ENCODE data around the gene DTWD2. TPM values are rescaled to one million over a fixed set of nuclear protein-coding genes. Genes with fewer than 3 reads are reported as not detected.
"Not testable (repeated sequence)": the region's sequence is repeated elsewhere in the genome, so short reads cannot be mapped to it uniquely, and the experiment has no call there.

Gene DTWD2
- total RNA-seq, 1 experiment from 2014 or later, result 12.3 TPM

DNA sequence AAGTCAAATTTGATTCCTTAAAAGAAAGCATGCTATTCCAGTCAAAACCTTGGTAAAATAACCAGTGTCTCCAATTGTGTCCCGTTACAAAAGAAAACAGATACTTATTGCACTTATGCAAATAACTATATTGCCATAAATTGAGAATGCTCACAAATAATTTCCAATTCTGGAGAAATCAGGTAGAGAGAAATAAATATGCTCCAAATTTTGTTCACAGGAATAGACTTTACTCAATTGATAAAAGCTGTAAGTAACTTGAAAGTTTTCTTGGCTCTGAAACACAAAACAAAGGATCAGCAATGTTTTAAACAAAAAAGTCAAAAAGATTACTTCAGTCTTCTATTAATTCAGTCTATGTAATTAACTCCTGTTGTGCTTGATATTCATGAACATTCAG, 7.8 kb upstream of the DTWD2 start:
- TF ChIP-seq, protein P1, sequence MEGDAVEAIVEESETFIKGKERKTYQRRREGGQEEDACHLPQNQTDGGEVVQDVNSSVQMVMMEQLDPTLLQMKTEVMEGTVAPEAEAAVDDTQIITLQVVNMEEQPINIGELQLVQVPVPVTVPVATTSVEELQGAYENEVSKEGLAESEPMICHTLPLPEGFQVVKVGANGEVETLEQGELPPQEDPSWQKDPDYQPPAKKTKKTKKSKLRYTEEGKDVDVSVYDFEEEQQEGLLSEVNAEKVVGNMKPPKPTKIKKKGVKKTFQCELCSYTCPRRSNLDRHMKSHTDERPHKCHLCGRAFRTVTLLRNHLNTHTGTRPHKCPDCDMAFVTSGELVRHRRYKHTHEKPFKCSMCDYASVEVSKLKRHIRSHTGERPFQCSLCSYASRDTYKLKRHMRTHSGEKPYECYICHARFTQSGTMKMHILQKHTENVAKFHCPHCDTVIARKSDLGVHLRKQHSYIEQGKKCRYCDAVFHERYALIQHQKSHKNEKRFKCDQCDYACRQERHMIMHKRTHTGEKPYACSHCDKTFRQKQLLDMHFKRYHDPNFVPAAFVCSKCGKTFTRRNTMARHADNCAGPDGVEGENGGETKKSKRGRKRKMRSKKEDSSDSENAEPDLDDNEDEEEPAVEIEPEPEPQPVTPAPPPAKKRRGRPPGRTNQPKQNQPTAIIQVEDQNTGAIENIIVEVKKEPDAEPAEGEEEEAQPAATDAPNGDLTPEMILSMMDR (IDR thresholded peaks at IDR 0.05; ENCODE audit: unreplicated experiment), result no peak
- no peaks in the 10 kb centered on the region for H3K9me3 Mint-ChIP-seq (ENCODE audit: low read depth, unreplicated experiment)
- intact Hi-C loops (cut with micrococcal nuclease; ENCODE audit: unreplicated experiment), result no loop called here
- H3K4me3 Mint-ChIP-seq (ENCODE audit: low read depth, unreplicated experiment), result no peak overlapping the region
- H3K27me3 Mint-ChIP-seq (ENCODE audit: unreplicated experiment), result no peaks in the 10 kb centered on the region
- H3K36me3 Mint-ChIP-seq (ENCODE audit: insufficient read depth, unreplicated experiment), result no peaks in the 10 kb centered on the region
- H3K27ac Mint-ChIP-seq (ENCODE audit: unreplicated experiment), result no peak overlapping the region
- peaks cover 6% of the 10 kb centered on the region for H3K4me1 Mint-ChIP-seq (ENCODE audit: low read depth, unreplicated experiment)
- CTCF ChIA-PET, result interaction anchor here (0.6 to 1.6 kb wide), 2 partner anchors 9 to 372 kb away, joined by 3 read pairs; no protein-coding TSS in a partner anchor
- no peak for DNase-seq
- no TSS peak for BruUV-seq (replicated peaks)

DNA sequence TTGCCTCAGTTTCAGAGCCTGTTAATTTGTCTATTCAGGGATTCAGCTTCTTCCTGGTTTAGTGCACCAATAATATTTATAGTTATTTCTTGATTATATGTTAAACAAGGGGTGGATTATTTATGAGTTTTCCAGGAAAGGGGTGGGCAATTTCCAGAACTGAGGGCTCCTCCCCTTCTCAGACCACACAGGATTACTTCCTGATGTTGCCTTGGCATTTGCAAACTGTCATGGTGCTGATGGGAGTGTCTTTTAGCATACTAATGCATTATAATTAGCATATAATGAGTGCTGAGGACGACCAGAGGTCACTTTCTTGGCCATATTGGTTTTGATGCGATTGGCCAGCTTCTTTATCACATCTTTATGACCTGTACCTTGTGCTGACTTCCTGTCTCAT, 6.2 kb upstream of the DTWD2 start:
- Mint-ChIP-seq H3K9me3 (ENCODE audit: low read depth, unreplicated experiment) (no peaks in the 10 kb centered on the region), H3K4me1 (ENCODE audit: low read depth, unreplicated experiment) (peaks cover 12% of the 10 kb centered on the region), H3K36me3 (ENCODE audit: insufficient read depth, unreplicated experiment) (no peaks in the 10 kb centered on the region), H3K27me3 (ENCODE audit: unreplicated experiment) (no peaks in the 10 kb centered on the region), H3K4me3 (ENCODE audit: low read depth, unreplicated experiment) (no peak overlapping the region), H3K27ac (ENCODE audit: unreplicated experiment) (no peak overlapping the region)
- no peak for DNase-seq
- TF ChIP-seq, protein P1 (IDR thresholded peaks at IDR 0.05; ENCODE audit: unreplicated experiment), result no peak
- intact Hi-C loops (cut with micrococcal nuclease; ENCODE audit: unreplicated experiment), result no loop called here
- CTCF ChIA-PET, result no interaction called here
- no TSS peak for BruUV-seq (replicated peaks)

DNA sequence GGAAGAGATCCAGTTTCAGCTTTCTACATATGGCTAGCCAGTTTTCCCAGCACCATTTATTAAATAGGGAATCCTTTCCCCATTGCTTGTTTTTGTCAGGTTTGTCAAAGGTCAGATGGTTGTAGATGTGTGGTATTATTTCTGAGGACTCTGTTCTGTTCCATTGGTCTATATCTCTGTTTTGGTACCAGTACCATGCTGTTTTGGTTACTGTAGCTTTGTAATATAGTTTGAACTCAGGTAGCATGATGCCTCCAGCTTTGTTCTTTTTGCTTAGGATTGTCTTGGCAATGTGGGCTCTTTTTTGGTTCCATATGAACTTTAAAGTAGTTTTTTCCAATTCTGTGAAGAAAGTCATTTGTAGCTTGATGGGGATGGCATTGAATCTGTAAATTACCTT, 4.8 kb upstream of the DTWD2 start:
- H3K27me3 Mint-ChIP-seq (ENCODE audit: unreplicated experiment); intact Hi-C loops (cut with micrococcal nuclease; ENCODE audit: unreplicated experiment); H3K27ac Mint-ChIP-seq (ENCODE audit: unreplicated experiment); DNase-seq; CTCF ChIA-PET; H3K4me3 Mint-ChIP-seq (ENCODE audit: low read depth, unreplicated experiment); BruUV-seq (replicated peaks); H3K9me3 Mint-ChIP-seq (ENCODE audit: low read depth, unreplicated experiment): not testable (repeated sequence)
- peaks cover 21% of the 10 kb centered on the region for H3K4me1 Mint-ChIP-seq (ENCODE audit: low read depth, unreplicated experiment)
- peaks cover 12% of the 10 kb centered on the region for H3K36me3 Mint-ChIP-seq (ENCODE audit: insufficient read depth, unreplicated experiment)

DNA sequence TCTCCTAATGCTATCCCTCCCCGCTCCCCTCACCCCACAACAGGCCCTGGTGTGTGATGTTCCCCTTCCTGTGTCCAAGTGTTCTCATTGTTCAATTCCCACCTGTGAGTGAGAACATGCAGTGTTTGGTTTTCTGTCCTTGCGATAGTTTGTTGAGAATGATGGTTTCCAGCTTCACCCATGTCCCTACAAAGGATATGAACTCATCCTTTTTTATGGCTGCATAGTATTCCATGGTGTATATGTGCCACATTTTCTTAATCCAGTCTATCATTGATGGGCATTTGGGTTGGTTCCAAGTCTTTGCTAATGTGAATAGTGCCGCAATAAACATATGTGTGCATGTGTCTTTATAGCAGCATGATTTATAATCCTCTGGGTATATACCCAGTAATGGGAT, 3.7 kb upstream of the DTWD2 start:
- CTCF ChIA-PET; H3K4me3 Mint-ChIP-seq (ENCODE audit: low read depth, unreplicated experiment): not testable (repeated sequence)
- H3K36me3 Mint-ChIP-seq (ENCODE audit: insufficient read depth, unreplicated experiment), result peaks cover 22% of the 10 kb centered on the region

DNA sequence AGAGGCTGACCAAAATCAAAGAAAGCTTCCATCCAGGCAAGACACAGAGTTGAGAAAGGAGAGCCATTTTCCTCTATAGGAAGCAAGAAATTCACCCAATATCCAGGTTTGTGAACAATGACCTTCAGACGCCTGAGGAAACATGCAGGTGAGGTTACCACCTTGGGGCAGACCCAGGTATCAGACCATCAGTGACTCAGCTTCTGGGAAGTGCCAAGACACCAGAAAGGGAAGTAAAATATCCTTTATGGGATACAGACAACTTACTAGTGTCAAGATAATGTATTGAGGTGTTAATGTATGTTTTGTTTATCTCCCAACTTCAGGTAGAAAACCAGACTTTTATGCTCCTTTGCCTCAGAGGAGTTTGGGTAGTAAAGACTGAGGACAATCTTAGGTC, 2.2 kb upstream of the DTWD2 start:
- no peak for DNase-seq
- Mint-ChIP-seq H3K4me3 (ENCODE audit: low read depth, unreplicated experiment) (no peak overlapping the region), H3K9me3 (ENCODE audit: low read depth, unreplicated experiment) (no peaks in the 10 kb centered on the region), H3K36me3 (ENCODE audit: insufficient read depth, unreplicated experiment) (peaks cover 23% of the 10 kb centered on the region), H3K27me3 (ENCODE audit: unreplicated experiment) (no peaks in the 10 kb centered on the region), H3K4me1 (ENCODE audit: low read depth, unreplicated experiment) (peaks cover 38% of the 10 kb centered on the region), H3K27ac (ENCODE audit: unreplicated experiment) (peak overlapping the region; percentile 91)
- intact Hi-C loops (cut with micrococcal nuclease; ENCODE audit: unreplicated experiment), result no loop called here
- CTCF ChIA-PET, result no interaction called here
- TF ChIP-seq, protein P1 (IDR thresholded peaks at IDR 0.05; ENCODE audit: unreplicated experiment), result no peak
- BruUV-seq (replicated peaks), result no TSS peak

More for the DNA sequence above, 3.7 kb upstream of the DTWD2 start:
- DNase-seq; H3K27me3 Mint-ChIP-seq (ENCODE audit: unreplicated experiment); H3K9me3 Mint-ChIP-seq (ENCODE audit: low read depth, unreplicated experiment); intact Hi-C loops (cut with micrococcal nuclease; ENCODE audit: unreplicated experiment); BruUV-seq (replicated peaks); H3K27ac Mint-ChIP-seq (ENCODE audit: unreplicated experiment): not testable (repeated sequence)
- H3K4me1 Mint-ChIP-seq (ENCODE audit: low read depth, unreplicated experiment), result peaks cover 28% of the 10 kb centered on the region
